HG03575 (cell line): ENCODE data around the gene RPL10A.

Experiments used
- ATAC-seq: cut with Tn5 transposase; IDR thresholded peaks from one replicate; pipeline ENCODE4 v1.9.1; 2021; ENCODE audit not compliant: unreplicated experiment, insufficient number of reproducible peaks, low FRiP score; ENCODE audit errors: extremely low read depth

Gene RPL10A

DNA sequence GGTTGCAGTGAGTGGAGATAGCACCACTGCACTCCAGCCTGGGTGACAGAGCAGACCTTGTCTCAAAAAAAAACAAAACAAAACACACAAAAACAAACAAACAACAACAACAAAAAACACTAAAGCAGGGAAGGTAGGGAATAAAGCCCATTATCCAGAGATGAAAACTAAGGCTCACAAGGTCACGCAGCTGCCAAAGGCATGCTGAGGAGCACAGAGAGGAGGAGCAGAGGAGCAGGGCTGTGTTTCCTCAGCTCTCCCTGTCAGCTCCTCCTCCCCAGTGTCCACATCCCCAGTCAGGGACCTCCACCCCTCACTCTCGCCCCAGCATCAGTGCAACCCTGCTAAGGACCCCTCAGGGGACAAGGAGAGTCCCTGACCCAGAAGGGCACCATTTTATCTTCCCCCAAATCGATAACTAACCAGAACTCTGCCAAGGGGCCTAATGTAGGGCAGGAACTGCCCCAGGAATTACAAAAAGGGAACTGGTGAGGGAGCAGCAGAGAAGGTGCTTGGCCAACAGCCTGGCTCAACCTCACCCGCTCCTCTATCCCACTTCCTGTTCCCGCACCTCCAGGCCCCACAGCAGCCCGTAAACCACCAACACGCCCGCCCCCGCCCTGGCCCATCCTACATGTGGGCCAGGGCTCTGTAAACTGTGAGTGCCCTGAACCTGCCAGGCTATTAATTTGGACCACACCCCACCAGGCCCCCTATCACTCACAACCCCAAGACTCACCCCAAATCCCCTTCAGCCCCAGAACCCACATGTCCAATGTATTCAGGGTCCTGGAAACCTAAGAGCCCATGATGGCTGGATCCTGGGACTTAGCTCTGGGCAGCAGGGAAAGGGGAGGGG, 19.7 kb downstream of the RPL10A start:
- no peak for ATAC-seq

DNA sequence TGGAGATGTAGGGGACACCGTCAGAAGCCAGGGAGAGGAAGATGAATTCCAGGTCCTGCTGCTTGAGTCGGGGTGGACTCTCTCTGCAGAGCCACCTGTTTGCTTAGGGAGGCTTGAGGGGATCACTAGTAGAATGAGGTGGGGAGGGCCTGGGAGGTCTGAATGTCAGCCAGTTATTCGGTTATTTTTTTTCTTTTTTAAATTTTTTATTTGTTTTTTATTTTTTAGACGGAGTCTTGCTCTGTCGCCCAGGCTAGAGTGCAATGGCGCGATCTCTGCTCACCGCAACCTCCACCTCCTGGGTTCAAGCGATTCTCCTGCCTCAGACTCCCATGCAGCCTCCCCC, 20.3 kb downstream of the RPL10A start:
- ATAC-seq = no peak

DNA sequence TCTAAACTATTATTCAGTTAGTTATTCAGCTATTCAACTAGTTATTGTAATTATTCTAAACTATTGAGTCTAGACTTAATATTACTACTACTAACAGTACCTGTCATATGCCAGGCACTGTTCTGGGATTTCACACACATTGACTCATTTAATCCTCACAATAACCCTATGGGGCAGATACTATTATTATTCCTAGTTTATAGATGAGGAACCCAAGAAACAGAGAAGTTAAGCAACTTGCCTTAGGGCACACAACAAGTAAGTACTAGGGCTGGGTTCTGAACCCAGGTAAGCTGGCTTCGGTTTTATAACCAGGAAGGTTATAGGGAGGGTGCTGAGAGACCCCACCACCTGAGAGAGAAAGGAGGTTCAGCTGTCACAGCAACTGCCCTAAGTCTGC, 20.9 kb downstream of the RPL10A start:
- ATAC-seq = no peak

DNA sequence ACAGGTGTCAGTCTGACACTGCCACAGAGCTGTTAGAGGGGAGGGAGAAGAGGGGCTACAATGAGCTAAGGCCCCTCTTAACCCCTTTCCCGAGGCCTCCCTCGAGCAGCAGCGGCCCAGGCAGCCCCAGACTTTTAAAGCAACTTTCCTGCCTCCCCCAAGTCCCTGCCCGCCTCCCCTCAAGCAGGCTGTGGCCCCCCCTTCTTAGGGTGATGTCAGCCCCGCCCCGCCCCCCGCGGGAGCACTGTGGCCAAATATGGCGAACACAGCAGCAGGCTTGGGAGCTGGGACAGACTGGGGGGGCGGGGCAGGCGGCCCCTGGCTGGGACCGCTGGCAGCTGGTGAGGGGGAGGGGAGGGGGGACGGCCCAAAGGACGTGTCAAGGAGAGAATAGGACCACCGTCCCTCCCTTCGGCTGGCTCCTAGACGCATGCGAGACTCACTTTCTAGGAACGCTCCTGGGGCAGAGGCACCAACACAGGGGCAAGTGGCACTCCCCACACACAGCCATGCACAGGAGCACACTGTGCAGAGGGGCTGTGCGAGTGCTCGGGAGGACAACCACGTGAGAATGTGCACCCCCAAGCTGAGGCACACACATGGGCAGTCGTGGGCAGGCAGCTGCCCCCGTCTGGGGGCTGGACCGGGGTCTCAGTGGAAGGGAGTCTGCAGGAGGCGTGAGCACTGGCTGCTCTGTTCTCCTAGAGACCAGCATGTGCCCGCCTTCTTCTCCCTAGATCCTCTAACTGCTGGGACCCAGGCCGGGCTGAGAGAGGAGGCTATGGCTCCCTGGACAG, 22.0 kb downstream of the RPL10A start:
- ATAC-seq = no peak

DNA sequence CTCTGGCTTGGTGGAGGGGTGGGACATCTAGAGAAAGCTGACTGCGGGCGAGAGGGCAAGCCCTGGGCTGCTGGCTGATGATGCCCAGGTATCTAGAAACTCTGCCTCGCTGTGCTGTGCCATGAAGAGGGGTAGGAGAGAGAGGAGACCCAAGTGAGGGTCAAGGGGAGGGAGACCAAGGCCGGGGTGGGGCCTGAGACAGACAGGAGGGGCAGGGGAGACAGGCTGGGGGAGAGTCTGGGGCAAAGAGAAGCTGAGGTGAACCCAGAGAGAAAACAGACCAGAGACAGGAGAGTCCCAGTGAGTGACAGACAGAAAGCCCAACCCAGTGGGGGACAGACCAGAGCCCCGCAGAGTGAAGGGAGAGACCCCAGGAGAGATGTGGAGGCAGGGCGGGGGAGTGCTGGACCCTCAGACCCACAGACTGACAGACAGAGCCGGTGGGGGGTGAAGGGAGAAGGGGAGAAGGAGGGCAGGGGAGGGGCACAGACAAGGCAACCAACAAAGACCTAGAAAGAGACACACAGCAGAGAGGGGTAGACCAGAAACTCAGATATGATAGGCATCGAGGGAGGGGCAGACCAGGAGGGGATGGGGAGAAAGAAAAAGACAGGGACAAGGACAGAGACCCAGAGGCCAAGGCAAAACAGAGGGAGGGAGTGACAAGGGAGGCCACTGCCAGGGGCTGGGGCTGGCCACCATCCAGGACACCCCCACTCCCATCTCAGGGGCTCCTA, 22.8 kb downstream of the RPL10A start:
- no peak for ATAC-seq

DNA sequence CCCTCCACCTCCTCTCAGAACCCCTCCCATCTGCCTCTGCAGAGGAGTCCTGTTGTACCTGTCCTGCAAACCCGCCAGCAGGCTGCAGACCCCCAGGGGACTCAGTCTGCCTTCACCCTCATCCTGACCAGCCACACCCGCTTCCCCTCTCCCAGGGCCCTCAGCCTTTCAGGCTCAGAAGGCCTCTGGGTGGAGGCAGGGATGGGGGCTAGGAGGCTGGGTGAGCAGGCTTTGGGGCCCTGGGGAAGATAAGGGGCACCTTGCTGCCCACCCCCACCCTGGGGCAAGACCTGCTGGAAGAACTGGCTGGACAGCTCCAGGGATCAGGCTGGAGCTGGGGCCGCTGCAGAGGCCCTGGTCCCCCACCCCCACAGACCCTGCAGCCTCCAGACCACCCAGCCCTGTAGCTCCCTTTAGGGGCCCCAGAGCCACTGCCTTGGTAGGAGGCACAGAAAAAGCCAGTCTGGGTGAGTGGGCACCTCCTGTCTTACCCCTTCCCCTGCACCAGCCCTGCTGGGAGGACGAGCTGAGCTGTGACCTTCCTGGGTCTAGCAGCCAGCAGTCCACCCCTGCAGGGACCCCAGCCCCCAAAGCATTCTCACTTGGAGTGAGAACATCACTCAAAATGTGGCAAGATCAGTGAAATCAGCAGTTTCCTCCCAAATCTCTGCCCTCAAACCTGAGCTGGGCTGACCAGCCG, 23.5 kb downstream of the RPL10A start:
- no peak for ATAC-seq

DNA sequence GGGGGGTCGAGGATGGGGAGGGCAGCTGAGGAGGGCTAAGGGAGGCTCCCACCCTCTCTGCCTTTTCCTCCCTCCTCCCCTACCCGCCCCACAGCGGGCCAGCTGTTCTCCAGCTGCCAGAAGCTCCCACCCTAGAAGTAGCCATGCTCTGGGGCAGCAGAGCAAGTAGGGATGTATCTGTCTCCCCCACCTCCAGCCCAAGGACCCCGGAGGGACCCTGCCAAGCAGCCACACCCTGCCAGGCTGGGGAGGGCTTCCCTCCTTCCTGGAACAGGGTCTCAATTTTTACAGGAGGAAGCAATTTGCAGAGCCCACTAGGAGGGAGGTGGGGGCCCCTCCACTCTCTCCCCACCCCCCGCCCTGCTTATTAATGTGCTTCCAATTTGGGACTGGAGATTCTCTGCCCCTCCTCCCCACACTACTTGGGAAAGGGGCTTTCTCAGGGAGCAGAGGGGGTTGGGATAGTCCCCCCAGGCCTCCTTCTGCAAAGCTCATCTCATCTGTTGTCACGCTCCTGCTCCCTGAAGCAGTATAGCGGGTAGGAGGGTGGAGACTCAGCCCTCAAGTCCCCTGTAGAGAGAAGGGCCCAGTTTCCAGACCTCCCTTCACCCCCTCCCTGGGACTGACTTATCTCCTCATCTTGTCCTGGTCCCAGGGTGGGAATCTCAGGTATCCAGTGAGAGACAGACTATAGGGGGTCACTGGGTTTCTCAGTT, 24.2 kb downstream of the RPL10A start:
- ATAC-seq = no peak

DNA sequence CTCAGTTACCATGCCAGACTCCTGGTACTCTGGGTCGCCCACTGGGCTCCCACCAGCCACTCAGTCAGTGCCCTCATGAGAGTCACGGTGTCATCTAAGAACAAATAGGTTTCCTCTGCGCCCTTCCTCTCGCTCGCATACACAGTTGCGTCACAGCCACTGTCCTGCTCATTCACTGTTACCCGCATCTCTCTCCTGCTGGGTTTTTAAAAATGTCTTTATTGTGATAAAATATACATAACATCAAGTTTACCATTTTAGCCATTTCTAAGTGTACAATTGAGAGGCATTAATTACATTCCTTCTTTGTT, 24.7 kb downstream of the RPL10A start:
- no peak for ATAC-seq

DNA sequence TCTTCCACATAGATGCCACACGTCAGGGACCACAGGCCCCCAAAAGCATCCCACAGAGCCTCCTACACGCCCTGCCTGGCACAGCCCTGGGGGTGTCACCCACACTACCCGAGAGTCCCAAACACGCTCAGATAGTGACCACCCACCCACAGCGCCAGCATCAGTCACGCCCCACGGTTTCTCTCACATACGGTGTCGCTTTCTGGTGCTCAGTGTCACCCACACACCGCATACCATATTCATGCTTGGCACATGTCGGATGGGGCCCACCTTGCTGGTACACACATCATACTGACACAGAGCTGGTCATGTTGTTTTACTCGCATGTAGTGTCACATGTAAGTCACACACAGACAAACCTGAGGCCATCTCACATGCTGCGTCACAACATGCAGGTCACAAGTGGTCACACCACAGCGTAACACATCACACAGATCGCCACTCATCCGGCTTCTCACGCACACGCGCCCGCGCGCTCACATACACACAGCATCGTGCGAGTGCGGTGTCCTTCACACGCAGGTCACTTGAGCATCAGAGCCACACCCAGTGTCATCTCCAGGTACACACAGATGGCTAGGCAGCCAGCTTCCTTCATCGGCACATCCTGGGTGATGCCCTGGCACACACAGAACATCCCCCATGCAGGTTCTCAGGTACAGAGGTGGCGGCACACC, 25.2 kb downstream of the RPL10A start:
- ATAC-seq = no peak

DNA sequence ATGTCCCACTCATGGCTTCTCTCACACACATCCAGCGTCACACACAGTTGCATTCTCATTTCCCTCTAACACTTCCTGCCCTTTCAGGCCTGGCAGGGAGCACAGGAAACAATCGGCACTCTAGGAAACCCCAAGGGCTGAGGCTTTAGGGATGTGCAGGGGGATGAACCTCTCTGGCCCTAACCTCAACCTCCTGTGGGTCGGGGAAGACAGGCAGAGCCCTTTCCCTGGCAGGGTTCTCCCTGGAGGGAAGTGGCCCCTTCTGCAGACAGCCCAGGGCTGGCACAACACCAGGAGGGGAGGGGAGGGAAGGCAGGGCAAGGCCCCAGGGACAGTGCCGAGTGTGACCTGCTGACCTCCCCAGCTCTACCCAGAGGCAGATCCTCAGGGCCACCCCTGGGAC, 26.0 kb downstream of the RPL10A start:
- ATAC-seq = no peak

DNA sequence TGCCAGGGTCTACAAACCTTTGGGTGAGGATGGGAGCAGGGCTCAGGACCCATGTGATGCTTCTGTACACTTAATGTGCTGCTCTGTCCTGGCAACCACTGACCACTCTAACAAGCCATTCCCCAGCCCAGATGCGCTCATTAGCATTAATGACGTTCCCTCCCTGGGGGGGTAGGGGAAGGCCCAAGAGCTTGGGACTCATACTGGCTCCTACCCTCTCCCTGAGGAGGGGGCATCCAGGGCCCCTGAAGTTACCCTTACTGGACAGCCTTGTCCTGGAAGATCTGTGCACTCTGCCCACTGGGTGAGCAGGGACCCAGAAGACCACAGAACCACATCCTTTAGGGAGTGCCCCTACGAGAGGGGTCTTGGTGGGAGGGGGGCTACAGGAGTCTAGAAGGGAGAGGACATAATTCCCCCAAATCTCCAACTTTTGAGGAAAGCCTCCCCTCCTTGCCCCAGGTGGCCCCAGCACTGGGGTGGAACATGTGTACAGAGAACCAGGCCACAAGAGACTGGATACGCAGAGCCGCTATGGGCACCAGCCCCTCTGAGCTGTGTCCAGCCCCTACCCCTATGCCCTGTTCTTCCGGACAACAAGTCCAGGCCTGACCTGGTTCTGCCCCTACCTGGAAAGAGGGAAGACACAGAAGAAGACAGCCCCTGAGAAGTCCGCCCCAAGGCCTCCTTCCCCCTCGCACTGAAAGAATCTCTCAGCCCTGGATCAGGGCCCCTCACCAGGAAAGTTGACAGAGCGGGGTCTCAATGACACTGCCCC, 27.2 kb downstream of the RPL10A start:
- no peak for ATAC-seq

DNA sequence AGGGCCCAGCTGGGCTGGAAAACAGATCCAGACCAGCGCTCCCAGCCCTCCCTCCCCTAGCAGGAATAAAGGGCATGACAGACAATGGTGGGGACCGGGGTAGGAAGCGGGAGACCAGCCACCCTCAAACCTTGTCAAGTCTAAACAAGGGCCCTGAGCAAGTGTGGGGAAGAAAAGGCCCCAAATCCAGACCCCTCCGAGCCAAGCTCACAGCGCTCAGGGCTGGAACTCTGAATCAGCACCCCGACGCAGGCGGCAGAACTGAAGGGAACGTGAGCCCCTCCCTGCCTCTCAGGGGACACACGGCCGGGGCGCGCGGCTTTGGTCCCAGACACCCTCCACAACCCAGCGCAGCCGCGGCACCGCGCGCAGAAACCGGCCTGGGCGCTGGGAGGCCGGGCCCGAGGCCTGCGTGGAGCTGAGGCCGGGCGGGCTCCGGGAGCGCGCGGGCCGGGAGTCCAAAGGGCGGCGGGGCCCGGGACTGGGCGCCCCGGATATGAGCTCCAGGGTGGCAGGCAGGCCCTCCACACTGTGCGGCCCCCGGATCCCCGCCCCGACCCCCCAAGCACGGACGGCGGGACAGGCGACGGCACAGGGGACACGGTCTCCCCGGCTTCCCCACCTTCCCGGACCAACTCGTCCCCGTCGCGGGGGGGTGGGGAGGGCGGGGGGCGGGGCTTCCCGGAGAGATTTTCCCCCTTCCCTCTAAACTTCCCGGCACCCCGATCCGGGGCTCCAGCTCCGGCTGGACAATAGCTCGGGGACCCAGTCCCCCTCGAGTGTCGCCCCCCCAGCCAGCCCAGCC, 28.0 kb downstream of the RPL10A start:
- no peak for ATAC-seq

DNA sequence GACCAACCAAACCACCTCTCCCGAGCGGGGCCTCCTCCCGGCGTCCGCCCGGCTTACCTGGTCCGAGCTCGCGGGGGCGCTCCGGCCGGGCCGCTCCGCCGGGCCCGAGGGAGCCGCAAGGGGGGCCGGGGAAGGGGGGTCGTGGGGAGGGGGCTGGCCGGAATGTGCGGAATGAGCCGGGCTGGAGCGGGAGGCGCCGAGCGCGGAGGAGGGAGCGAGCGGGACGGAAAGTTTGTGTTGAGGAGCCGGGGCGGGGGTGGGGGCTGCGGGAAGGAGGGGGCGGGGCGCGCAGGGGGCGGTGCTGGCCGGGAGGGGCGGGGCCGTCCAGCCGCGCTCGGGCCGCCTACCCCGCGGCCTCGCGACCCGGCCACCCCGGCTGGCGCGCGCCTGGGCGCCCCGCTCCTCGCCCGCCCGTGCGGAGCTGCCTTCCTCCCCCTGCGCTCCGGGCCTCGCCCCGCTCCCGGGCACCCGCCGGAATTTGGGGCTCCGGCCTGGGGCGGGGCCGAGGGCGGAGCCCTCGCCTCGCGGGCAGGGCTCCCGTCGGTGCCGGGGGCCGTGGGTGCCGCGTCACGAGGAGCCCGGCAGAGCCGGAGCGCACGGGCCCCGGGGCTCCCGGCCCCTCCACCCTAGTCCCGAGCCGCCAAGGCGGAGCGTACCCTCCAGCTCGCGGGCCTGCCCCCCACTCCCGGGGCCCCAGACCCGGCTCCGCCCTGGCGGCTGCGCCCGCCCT, 28.8 kb downstream of the RPL10A start, which contains the start of gene TEAD3:
TSS of gene TEAD3 (minus strand) at position 239 of the 730 bp plus-strand sequence.
- ATAC-seq = no peak

DNA sequence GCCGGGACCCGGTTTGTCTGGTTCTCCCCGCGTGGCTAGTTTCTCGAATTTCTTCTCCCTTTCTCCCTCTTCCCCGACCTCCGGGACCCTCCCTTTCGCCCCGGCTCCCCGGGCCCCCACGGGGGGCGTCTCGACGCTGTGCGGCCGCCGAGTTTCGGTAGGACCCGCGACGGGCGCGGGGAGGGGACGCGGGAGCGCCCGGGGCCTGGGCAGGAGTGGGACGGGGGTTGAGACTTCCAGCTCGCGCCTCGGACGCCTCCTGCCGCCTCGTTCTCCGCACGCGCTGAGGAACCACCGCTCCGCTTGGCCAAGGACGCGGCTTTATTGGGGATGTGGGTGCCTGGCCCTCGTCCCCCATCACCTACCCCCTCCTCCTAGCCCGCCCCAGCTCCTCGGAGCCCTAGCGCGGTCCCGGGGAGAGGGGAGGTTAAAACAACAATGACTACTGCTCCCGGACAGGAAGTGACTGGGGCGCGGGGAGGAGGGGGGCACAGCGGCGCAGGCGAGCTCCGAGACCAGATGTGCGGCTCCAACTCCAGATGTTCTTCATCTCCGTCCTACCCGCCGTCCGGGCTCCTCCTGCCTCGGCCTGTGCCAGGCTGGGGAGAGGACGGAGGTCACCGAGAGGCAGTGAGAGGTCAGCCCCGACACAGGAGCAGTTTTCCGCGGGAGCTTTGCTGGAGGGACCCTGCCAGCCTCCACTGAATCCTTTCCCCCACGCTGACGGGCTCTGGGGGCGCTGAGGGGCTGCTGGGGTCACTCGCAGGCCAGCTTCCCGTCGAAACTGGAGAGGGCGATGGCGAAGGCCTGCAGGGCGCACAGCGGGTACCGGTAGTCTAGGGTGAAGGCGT, 29.6 kb downstream of the RPL10A start:
- ATAC-seq = no peak

DNA sequence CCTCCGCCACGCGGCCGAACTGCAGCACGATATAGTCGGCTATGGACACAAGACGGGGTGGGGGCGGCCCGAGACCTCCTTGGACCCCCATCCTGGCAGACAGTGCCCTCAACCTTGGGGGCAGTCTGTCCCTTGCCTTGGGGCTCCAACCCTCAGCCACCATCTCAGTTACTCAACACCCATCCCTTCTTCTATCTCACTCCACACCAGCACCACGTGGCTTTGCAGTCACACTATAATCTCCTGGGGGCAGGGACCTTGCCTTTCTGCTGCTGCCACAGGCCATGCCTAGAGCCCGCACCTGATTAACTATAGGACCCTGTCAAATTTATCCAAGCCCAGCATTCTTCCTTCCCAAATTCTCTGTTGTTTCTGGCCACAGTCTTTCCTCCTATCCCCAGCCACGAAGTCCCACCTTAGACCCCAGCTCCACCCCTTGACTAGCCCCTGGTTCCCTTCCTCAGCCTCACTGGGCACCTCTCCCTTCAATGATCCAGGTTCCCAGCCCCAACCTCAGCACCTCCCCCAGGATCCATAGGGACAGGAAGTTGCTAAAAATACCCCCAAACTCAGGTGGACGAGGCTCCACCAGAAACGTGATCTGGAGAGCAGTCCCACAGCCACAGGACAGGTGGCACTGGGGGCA, 30.3 kb downstream of the RPL10A start:
- ATAC-seq = no peak
